ENCODE results near the gene CSF3. TPM values are rescaled to one million over a fixed set of nuclear protein-coding genes. Genes with fewer than 3 reads are reported as not detected.

CSF3 gene
- total and polyA plus RNA-seq, 2 donors (not counting 1 experiment from before 2014, with no cell fraction given): 0.09 TPM; not detected in 1

DNA sequence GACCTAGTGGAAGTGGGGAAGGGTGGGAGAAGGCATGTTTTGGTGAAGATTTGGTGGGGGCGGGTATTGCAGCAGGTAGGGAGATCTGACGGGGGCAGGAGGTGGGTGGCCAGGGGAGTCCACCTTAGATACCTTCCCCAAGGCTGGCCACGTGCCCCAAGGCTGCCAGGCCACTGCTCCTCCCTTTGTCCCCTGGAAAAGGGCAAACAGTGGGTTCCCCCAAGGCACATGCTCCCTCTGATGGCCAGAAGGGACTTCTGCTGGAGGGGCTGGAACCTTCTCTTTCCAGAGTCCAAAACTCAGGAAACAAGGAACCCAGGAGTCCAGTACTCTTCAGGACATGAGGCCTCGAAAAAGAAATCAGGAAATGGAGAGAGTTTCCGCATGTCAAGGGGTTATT is 40.8 kb upstream of the CSF3 start:
- H3K4me1 ChIP-seq (ENCODE audit: control insufficient read depth in 2 of 2, insufficient read depth in 2 of 2, low read length in 2 of 2): peaks cover 9 to 10% of the 10 kb centered on the region in 2 donors
- Mint-ChIP-seq H3K9me3 (ENCODE audit: insufficient read depth) (no peaks in the 10 kb centered on the region), H3K4me3 (no peak overlapping the region), H3K27ac (no peak overlapping the region), H3K27me3 (peaks cover 36% of the 10 kb centered on the region), H3K4me1 (peaks cover 4% of the 10 kb centered on the region)
- H3K4me2 ChIP-seq (replicated peaks; ENCODE audit: low read depth, low read length, poor library complexity, severe bottlenecking): no peak overlapping the region
- WGBS (ENCODE audit: insufficient coverage): 60% methylated on average over 2 of the region's 5 CpGs
- no peak for TF ChIP-seq EZH2 (IDR thresholded peaks at IDR 0.05; ENCODE audit: borderline replicate concordance, insufficient read depth, low read depth, low read length, poor library complexity, severe bottlenecking)
- TF ChIP-seq, protein P1, sequence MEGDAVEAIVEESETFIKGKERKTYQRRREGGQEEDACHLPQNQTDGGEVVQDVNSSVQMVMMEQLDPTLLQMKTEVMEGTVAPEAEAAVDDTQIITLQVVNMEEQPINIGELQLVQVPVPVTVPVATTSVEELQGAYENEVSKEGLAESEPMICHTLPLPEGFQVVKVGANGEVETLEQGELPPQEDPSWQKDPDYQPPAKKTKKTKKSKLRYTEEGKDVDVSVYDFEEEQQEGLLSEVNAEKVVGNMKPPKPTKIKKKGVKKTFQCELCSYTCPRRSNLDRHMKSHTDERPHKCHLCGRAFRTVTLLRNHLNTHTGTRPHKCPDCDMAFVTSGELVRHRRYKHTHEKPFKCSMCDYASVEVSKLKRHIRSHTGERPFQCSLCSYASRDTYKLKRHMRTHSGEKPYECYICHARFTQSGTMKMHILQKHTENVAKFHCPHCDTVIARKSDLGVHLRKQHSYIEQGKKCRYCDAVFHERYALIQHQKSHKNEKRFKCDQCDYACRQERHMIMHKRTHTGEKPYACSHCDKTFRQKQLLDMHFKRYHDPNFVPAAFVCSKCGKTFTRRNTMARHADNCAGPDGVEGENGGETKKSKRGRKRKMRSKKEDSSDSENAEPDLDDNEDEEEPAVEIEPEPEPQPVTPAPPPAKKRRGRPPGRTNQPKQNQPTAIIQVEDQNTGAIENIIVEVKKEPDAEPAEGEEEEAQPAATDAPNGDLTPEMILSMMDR (IDR thresholded peaks at IDR 0.05): no peak
- CTCF ChIA-PET: no interaction called here
- no peak overlapping the region for H2AFZ ChIP-seq (ENCODE audit: insufficient read depth, low read depth, low read length, poor library complexity, severe bottlenecking)
- no peaks in the 10 kb centered on the region for H4K20me1 ChIP-seq (ENCODE audit: control insufficient read depth, insufficient read depth, low read length, poor library complexity, severe bottlenecking)
- no peak overlapping the region for H3K9ac ChIP-seq (ENCODE audit: low read length)
- H3K27ac ChIP-seq (ENCODE audit: low read length in 2 of 2): no peak overlapping the region
- H3K4me3 ChIP-seq (ENCODE audit: control extremely low read depth in 1 of 5, extremely low read depth in 1 of 5, insufficient read depth in 1 of 5, low read depth in 2 of 5, low read length in 4 of 5): no peak overlapping the region
- POLR2A ChIA-PET: no interaction called here
- H3K79me2 ChIP-seq (ENCODE audit: control insufficient read depth, insufficient read depth, low read length): no peaks in the 10 kb centered on the region
- intact Hi-C loops (cut with micrococcal nuclease): no loop called here
- H3K9me3 ChIP-seq (ENCODE audit: control extremely low read depth in 1 of 3, control insufficient read depth in 2 of 3, insufficient read depth in 1 of 3, low read length in 2 of 3): no peaks in the 10 kb centered on the region
- ATAC-seq (ENCODE audit: low read depth): no peak
- DNase-seq: no peak
- peaks cover 0 to 7% (median 3%) of the 10 kb centered on the region in 4 experiments for H3K27me3 ChIP-seq (replicated peaks in 1 of 4; ENCODE audit: control extremely low read depth in 1 of 4, control insufficient read depth in 3 of 4, insufficient read depth in 4 of 4, low read length in 3 of 4)
- no peaks in the 10 kb centered on the region for H3K36me3 ChIP-seq (replicated peaks in 1 of 2; ENCODE audit: control extremely low read depth in 1 of 2, control insufficient read depth in 1 of 2, extremely low read depth in 1 of 2, insufficient read depth in 2 of 2, low read length in 1 of 2)

- intact Hi-C loops (cut with micrococcal nuclease): no loop called here
- ChIA-PET CTCF (interaction anchor here (8.1 kb wide), 1 partner anchor 18 kb away, joined by 97 read pairs; no protein-coding TSS in a partner anchor), POLR2A (no interaction called here)
- H3K36me3 ChIP-seq (replicated peaks in 1 of 2; ENCODE audit: control extremely low read depth in 1 of 2, control insufficient read depth in 1 of 2, extremely low read depth in 1 of 2, insufficient read depth in 2 of 2, low read length in 1 of 2): no peaks in the 10 kb centered on the region
- peaks cover under 1% of the 10 kb centered on the region for H3K79me2 ChIP-seq (ENCODE audit: control insufficient read depth, insufficient read depth, low read length)
- H3K4me1 ChIP-seq (ENCODE audit: control insufficient read depth in 2 of 2, insufficient read depth in 2 of 2, low read length in 2 of 2): peaks cover 14 to 17% of the 10 kb centered on the region in 2 donors
- no peak overlapping the region for H3K4me2 ChIP-seq (replicated peaks; ENCODE audit: low read depth, low read length, poor library complexity, severe bottlenecking)
- ATAC-seq (ENCODE audit: low read depth) (no peak), DNase-seq (no peak)
- no peaks in the 10 kb centered on the region for H4K20me1 ChIP-seq (ENCODE audit: control insufficient read depth, insufficient read depth, low read length, poor library complexity, severe bottlenecking)
- Mint-ChIP-seq H3K27ac (no peak overlapping the region), H3K4me1 (peaks cover 17% of the 10 kb centered on the region), H3K9me3 (ENCODE audit: insufficient read depth) (no peaks in the 10 kb centered on the region), H3K4me3 (no peak overlapping the region), H3K27me3 (peaks cover 22% of the 10 kb centered on the region)
- H3K4me3 ChIP-seq (ENCODE audit: control extremely low read depth in 1 of 5, extremely low read depth in 1 of 5, insufficient read depth in 1 of 5, low read depth in 2 of 5, low read length in 4 of 5): no peak overlapping the region
- H3K27me3 ChIP-seq (replicated peaks in 1 of 4; ENCODE audit: control extremely low read depth in 1 of 4, control insufficient read depth in 3 of 4, insufficient read depth in 4 of 4, low read length in 3 of 4): peaks cover 0 to 6% (median 2%) of the 10 kb centered on the region in 4 experiments
- H3K9me3 ChIP-seq (ENCODE audit: control extremely low read depth in 1 of 3, control insufficient read depth in 2 of 3, insufficient read depth in 1 of 3, low read length in 2 of 3): no peaks in the 10 kb centered on the region
- 94% methylated on average over 3 of the region's 4 CpGs for WGBS (ENCODE audit: insufficient coverage)
- H3K27ac ChIP-seq (ENCODE audit: low read length in 2 of 2): no peak overlapping the region
- TF ChIP-seq EZH2 (IDR thresholded peaks at IDR 0.05; ENCODE audit: borderline replicate concordance, insufficient read depth, low read depth, low read length, poor library complexity, severe bottlenecking): no peak
- TF ChIP-seq, protein P1 (IDR thresholded peaks at IDR 0.05): no peak
- H3K9ac ChIP-seq (ENCODE audit: low read length): no peak overlapping the region
- no peak overlapping the region for H2AFZ ChIP-seq (ENCODE audit: insufficient read depth, low read depth, low read length, poor library complexity, severe bottlenecking)
Observed at GRCh38 chr17:39975801-39976200, 39.4 kb upstream of the CSF3 start.

All from B cell (primary cell).